22Rv1 (cell line): Measurements from ENCODE around the gene ZFP92.

Source experiments
- CTCF ChIP-seq: fragments of 450-650 bp; IDR thresholded peaks from 2 replicates; pipeline ENCODE4 v1.5.1; 2017; ENCODE audit warnings: mild to moderate bottlenecking
- ZFX ChIP-seq: fragments of 450-650 bp; IDR thresholded peaks from 2 replicates; pipeline ENCODE4 v1.6.1; 2017; ENCODE audit warnings: antibody characterized with exemption, borderline replicate concordance

GRCh38 chrX:153381684-153382532 is 29.4 kb upstream of the ZFP92 start:
- TF ChIP-seq CTCF (no peak), ZFX (no peak)
